ENCODE measurements around the gene TLE2. TPM values are rescaled to one million over a fixed set of nuclear protein-coding genes. Genes with fewer than 3 reads are reported as not detected.

TLE2 gene
- total RNA-seq, 1 donor from 2014 or later, result 101 TPM

GRCh38 chr19:3047496-3048189, 18.6 kb upstream of the TLE2 start:
- DNase-seq (ENCODE audit: low spot score in 2 of 2, unreplicated experiment in 2 of 2), result peak in 1 of 2 experiments; percentile 72
- H3K9me3 Mint-ChIP-seq, result no peaks in the 10 kb centered on the region
- TF ChIP-seq CTCF (IDR thresholded peaks at IDR 0.05; ENCODE audit: unreplicated experiment), result no peak
- H3K36me3 Mint-ChIP-seq, result no peaks in the 10 kb centered on the region
- peaks cover 17% of the 10 kb centered on the region for H3K4me1 Mint-ChIP-seq
- peak overlapping the region; percentile 76 for H3K4me3 Mint-ChIP-seq
- H3K27ac Mint-ChIP-seq, result peak overlapping the region; percentile 96
- no peaks in the 10 kb centered on the region for H3K27me3 Mint-ChIP-seq (ENCODE audit: low read depth)

- Mint-ChIP-seq H3K9me3 (no peaks in the 10 kb centered on the region), H3K36me3 (no peaks in the 10 kb centered on the region), H3K4me3 (peak overlapping the region; percentile 76), H3K4me1 (peaks cover 20% of the 10 kb centered on the region), H3K27me3 (ENCODE audit: low read depth) (no peaks in the 10 kb centered on the region), H3K27ac (no peak overlapping the region)
- TF ChIP-seq CTCF (IDR thresholded peaks at IDR 0.05; ENCODE audit: unreplicated experiment), result no peak
- no peak for DNase-seq (ENCODE audit: low spot score in 2 of 2, unreplicated experiment in 2 of 2)
Observed at GRCh38 chr19:3046698-3047495, 17.8 kb upstream of the TLE2 start.

DNA sequence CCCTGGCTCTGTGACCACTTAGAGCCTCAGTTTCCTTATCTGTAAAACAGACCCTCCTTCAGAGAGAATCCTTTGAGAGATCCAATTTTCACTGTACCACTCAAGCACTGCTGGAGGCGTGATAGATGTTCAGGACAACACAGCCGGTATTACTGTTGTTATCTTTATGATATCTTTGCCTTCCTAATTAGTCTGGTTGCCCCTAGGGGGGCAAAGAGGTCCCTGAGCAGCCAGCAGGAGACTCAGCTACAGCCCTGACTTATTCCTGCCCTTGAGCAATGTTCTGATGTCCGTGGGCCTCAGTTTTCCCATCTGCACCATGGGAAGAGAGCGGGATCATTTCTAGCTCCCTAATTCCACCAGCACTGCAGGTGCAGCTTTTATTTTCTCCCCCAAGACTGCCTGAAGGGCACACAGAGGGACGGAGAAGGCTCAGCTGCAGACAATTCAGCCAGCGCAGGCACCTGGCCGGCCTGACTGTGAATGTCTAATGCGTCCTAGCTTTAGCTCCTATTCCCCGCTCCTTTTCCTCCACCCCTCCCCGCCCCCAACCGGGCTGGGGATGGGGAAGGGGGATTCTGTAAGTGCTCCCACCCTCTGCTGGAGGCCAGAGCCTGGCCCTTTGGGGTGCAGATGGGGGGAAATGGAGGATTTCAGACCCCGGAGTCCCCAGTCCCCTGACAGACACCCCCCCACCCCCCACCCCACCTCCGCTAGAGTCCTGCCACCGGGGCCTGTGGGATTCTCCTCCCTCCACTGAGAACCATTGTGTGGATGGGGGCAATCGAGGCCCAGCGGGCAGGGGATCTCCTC, 17.0 kb upstream of the TLE2 start:
- Mint-ChIP-seq H3K27ac (peak overlapping the region; percentile 61), H3K27me3 (ENCODE audit: low read depth) (no peaks in the 10 kb centered on the region), H3K4me1 (peaks cover 25% of the 10 kb centered on the region), H3K4me3 (peak overlapping the region; percentile 34), H3K9me3 (no peaks in the 10 kb centered on the region), H3K36me3 (no peaks in the 10 kb centered on the region)
- TF ChIP-seq CTCF (IDR thresholded peaks at IDR 0.05; ENCODE audit: unreplicated experiment), result no peak
- no peak for DNase-seq (ENCODE audit: low spot score in 2 of 2, unreplicated experiment in 2 of 2)

DNA sequence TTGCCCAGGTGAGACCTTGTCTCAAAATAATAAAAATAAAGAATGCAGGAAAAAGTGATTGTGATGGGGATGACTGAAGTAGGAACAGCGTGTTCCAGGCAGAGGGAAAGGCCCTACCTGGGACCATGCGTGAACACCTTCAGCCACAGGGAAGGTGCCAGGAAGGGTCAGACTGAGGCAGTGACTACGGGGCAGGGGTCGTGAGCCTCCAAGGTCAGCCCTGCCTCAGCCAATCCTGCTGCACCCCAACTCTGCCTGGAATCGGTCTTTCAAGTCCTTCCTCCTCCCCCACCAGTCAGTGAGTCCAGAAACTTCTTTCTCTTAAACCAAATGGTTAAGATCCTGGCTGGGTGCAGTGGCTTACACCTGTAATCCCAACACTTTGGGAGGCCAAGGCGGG, 16.1 kb upstream of the TLE2 start:
- DNase-seq (ENCODE audit: low spot score in 2 of 2, unreplicated experiment in 2 of 2), result no peak
- Mint-ChIP-seq H3K4me1 (peaks cover 25% of the 10 kb centered on the region), H3K36me3 (no peaks in the 10 kb centered on the region), H3K4me3 (no peak overlapping the region), H3K27me3 (ENCODE audit: low read depth) (no peaks in the 10 kb centered on the region), H3K27ac (peak overlapping the region; percentile 37), H3K9me3 (no peaks in the 10 kb centered on the region)
- TF ChIP-seq CTCF (IDR thresholded peaks at IDR 0.05; ENCODE audit: unreplicated experiment), result no peak

DNA sequence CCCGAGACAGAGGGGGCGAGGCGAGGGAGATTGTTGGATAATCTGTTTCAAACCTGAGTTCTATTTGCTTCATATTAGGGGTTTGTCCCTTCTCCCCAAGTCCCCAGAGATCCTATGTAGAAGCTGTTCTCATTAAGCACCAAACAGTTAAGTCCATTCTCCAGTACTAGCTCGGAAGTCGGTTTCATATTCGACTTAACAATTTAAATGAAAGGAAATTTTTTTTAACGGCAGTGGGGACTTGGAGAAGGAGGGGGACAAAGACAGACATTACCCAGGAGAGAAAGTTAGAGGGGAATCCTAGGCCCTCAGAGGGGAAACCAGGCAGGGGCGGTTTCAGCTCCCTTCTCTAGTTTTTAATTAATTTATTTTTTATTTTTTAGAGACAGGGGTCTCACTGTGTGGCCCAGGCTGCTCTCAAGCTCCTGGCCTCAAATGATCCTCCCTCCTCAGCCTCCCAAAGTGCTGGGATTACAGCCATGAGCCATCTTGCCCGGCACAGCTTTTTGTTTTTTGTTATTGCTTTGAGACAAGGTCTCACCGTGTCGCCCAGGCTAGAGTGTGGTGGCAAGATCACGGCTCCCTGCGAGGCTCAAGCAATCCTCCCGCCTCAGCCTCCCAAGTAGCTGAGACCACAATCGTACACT, 13.7 kb upstream of the TLE2 start:
- no peaks in the 10 kb centered on the region for H3K36me3 Mint-ChIP-seq
- peaks cover 22% of the 10 kb centered on the region for H3K4me1 Mint-ChIP-seq
- H3K27me3 Mint-ChIP-seq (ENCODE audit: low read depth), result peaks cover 4% of the 10 kb centered on the region
- H3K9me3 Mint-ChIP-seq, result no peaks in the 10 kb centered on the region
- DNase-seq (ENCODE audit: low spot score in 2 of 2, unreplicated experiment in 2 of 2), result no peak
- TF ChIP-seq CTCF (IDR thresholded peaks at IDR 0.05; ENCODE audit: unreplicated experiment), result no peak
- peak overlapping the region; percentile 86 for H3K27ac Mint-ChIP-seq
- H3K4me3 Mint-ChIP-seq, result peak overlapping the region; percentile 52
